K562 (cell line): ENCODE data around the gene TPD52L2. TPM values are rescaled to one million over a fixed set of nuclear protein-coding genes. Genes with fewer than 3 reads are reported as not detected.

Experiments used
- ATAC-seq: fragments of 200-7000 bp; cut with Tn5 transposase; 3 replicates; pipeline ENCODE4 v1.9.1; 2020; ENCODE audit warnings: moderate library complexity
- BruUV-seq: library from RNA; stranded (reverse); fragments of 400-500 nt; replicated peaks from 2 replicates; lab custom pipeline; 2021; lab: Mats Ljungman, UMichigan
- CTCF ChIA-PET: fragments of 300-600 bp; formaldehyde crosslinking; extraction: SDS; loops from one replicate; lab custom pipeline; 2021; ENCODE audit warnings: low intra/inter-chr PET ratio; lab: Yijun Ruan, JAX
- POLR2A ChIA-PET: fragments of 300-600, 350-650 bp; sonication (Branson Sonifier 250); formaldehyde crosslinking; extraction: SDS; loops from one replicate; lab custom pipeline; 2021; ENCODE audit warnings: antibody characterized with exemption, inconsistent platforms; lab: Yijun Ruan, JAX
- DNase-seq, 4 experiments: peaks; one replicate each; pipeline versions ENCODE4 v3.0.0 to v3.0.0-alpha.2; 2011 to 2018; ENCODE audit warnings: low spot score in 3 of 4, mixed read lengths in 3 of 4; ENCODE audit errors: extremely low read depth in 1 of 4
- FAIRE-seq: peaks from 2 replicates; lab custom pipeline; 2011; peaks lifted over from hg19 to GRCh38; lab: Jason Lieb, UNC
- H2AFZ ChIP-seq: 2 replicates; pipeline ENCODE4 v1.6.0; 2011; ENCODE audit warnings: low read depth, low read length, control low read depth, inconsistent platforms
- H3K27ac ChIP-seq: fragments of 200-600 bp; 3 replicates; pipeline ENCODE4 v1.8.0; 2011; ENCODE audit warnings: low read depth, mild to moderate bottlenecking, control low read depth, inconsistent platforms, low read length, moderate library complexity, mixed read lengths; ENCODE audit errors: extremely low read depth
- H3K27me3 ChIP-seq, 2 experiments: fragments of 300-600 bp in 1 of 2; 2 replicates in 1 of 2; 3 replicates in 1 of 2; pipeline versions ENCODE4 v1.6.0 to v1.8.0; 2011; ENCODE audit warnings: inconsistent platforms in 2 of 2, low read length in 2 of 2, mild to moderate bottlenecking in 1 of 2, mixed read lengths in 1 of 2, moderate library complexity in 1 of 2; ENCODE audit not compliant: control insufficient read depth in 2 of 2, insufficient read depth in 2 of 2
- H3K36me3 ChIP-seq: fragments of 300-600 bp; 3 replicates; pipeline ENCODE4 v1.8.0; 2011; ENCODE audit warnings: mild to moderate bottlenecking, low read length, inconsistent platforms; ENCODE audit not compliant: control insufficient read depth, insufficient read depth
- H3K4me1 ChIP-seq, 2 experiments: fragments of 200-600 bp in 1 of 2; replicated peaks in 1 of 2; 2 replicates in 1 of 2; 3 replicates in 1 of 2; pipeline versions ENCODE4 v1.5.1 to v1.8.0; 2011; ENCODE audit warnings: inconsistent platforms in 2 of 2, low read length in 2 of 2, mild to moderate bottlenecking in 1 of 2, mixed read lengths in 1 of 2, moderate library complexity in 1 of 2; ENCODE audit not compliant: control insufficient read depth in 2 of 2, insufficient read depth in 2 of 2
- H3K4me2 ChIP-seq: 2 replicates; pipeline ENCODE4 v1.6.1; 2011; ENCODE audit warnings: low read length, control low read depth, inconsistent platforms, mixed read lengths; ENCODE audit not compliant: insufficient read depth
- H3K4me3 ChIP-seq: fragments of 200-600 bp; sonication (generic), shearing (Covaris generic); 2 replicates; pipeline ENCODE4 v1.5.1; 2016; ENCODE audit warnings: control low read depth, inconsistent platforms
- H3K79me2 ChIP-seq: fragments of 200-600 bp; 3 replicates; pipeline ENCODE4 v1.8.0; 2011; ENCODE audit warnings: low read length, inconsistent platforms; ENCODE audit not compliant: control insufficient read depth, insufficient read depth
- H3K9ac ChIP-seq, 2 experiments: 2 replicates each; pipeline versions ENCODE4 v1.6.0 to v1.6.1; 2011; ENCODE audit warnings: low read depth in 2 of 2, low read length in 2 of 2, control low read depth in 1 of 2, inconsistent platforms in 1 of 2, mild to moderate bottlenecking in 1 of 2, mixed read lengths in 1 of 2; ENCODE audit not compliant: insufficient read depth in 1 of 2
- H3K9me1 ChIP-seq: one replicate; pipeline ENCODE4 v1.6.0; 2011; ENCODE audit warnings: inconsistent platforms, mild to moderate bottlenecking, low read length, moderate library complexity; ENCODE audit not compliant: control insufficient read depth, insufficient read depth
- H3K9me3 ChIP-seq: replicated peaks from 2 replicates; pipeline ENCODE4 v1.5.1; 2011; ENCODE audit warnings: low read depth, low read length, inconsistent platforms; ENCODE audit not compliant: control insufficient read depth, insufficient read depth
- H4K20me1 ChIP-seq: replicated peaks from 2 replicates; pipeline ENCODE4 v1.6.1; 2011; ENCODE audit warnings: low read length, inconsistent platforms, mixed read lengths; ENCODE audit not compliant: control insufficient read depth, insufficient read depth
- BMI1 ChIP-seq: fragments of 150-350 bp; IDR thresholded peaks from 2 replicates; pipeline ENCODE4 v1.6.1; 2014; ENCODE audit warnings: low read length
- CHD1 ChIP-seq: fragments of 200-600 bp; sonication (generic); IDR thresholded peaks from one replicate; pipeline ENCODE4 v1.6.1; 2012; ENCODE audit warnings: mild to moderate bottlenecking, moderate library complexity, low read length, inconsistent platforms
- EZH2 ChIP-seq: IDR thresholded peaks from 2 replicates; pipeline ENCODE4 v1.6.1; 2012; ENCODE audit warnings: low read depth, mild to moderate bottlenecking, inconsistent platforms, low read length, borderline replicate concordance
- KDM5B ChIP-seq: fragments of 200-600 bp; sonication (generic); IDR thresholded peaks from 2 replicates; pipeline ENCODE4 v1.6.1; 2012; ENCODE audit warnings: low read depth, mild to moderate bottlenecking, moderate library complexity, low read length, control low read depth, inconsistent platforms; ENCODE audit not compliant: insufficient replicate concordance
- MBD1 ChIP-seq: fragments of 250-450 bp; sonication (Bioruptor Pico); IDR thresholded peaks from 2 replicates; pipeline ENCODE4 v1.8.0; 2022; ENCODE audit warnings: inconsistent platforms
- NFIX ChIP-seq: fragments of 250-450 bp; sonication (Bioruptor Pico); IDR thresholded peaks from 2 replicates; pipeline ENCODE4 v1.4.0; 2020; ENCODE audit warnings: low read depth, mild to moderate bottlenecking, moderate library complexity
- PHF8 ChIP-seq: fragments of 200-600 bp; sonication (generic); IDR thresholded peaks from 2 replicates; pipeline ENCODE4 v1.6.1; 2012; ENCODE audit warnings: mixed run types, mild to moderate bottlenecking, inconsistent platforms, low read length, moderate library complexity, borderline replicate concordance
- SOX6 ChIP-seq: fragments of 450-650 bp; IDR thresholded peaks from 2 replicates; pipeline ENCODE4 v1.6.1; 2014; ENCODE audit warnings: mild to moderate bottlenecking
- ZBTB7A ChIP-seq: IDR thresholded peaks from 2 replicates; pipeline ENCODE4 v1.6.1; 2011; ENCODE audit warnings: low read depth, mild to moderate bottlenecking, low read length, moderate library complexity, borderline replicate concordance; ENCODE audit not compliant: control insufficient read depth
- ZBTB8A ChIP-seq: fragments of 450-650 bp; IDR thresholded peaks from 2 replicates; pipeline ENCODE4 v1.6.1; 2018; ENCODE audit warnings: mild to moderate bottlenecking, moderate library complexity; ENCODE audit not compliant: partially characterized antibody
- ZSCAN29 ChIP-seq: fragments of 450-650 bp; IDR thresholded peaks from 2 replicates; pipeline ENCODE4 v1.6.1; 2017
- WGBS: fragments of 100-300 bp; shearing (Covaris generic); methylation state at CpG from one replicate; pipeline ENCODE4 v1.1.6; 2016; ENCODE audit warnings: low coverage, mixed read lengths; ENCODE audit not compliant: insufficient coverage; ENCODE audit errors: missing lambda C conversion rate; 5-methylcytosine and 5-hydroxymethylcytosine counted together
- in situ Hi-C: fragments of 300-500 bp; cut with MboI; formaldehyde crosslinking; loops from 4 replicates; pipeline ENCODE4 v1.15.0; 2018; ENCODE audit warnings: inconsistent platforms, mixed read lengths
- intact Hi-C: fragments of 100-400 bp; cut with micrococcal nuclease; formaldehyde crosslinking; loops from 2 replicates; pipeline ENCODE4 v1.14.2; 2022
- polyA plus RNA-seq, 8 experiments: library from polyadenylated mRNA; depleted of rRNA in 4 of 8; stranded (reverse) in 5 of 8; unstranded in 3 of 8; fragments of >200 nt; fragmentation: Nextera tagmentation in 2 of 8; fragmentation: Illumina TruSeq in 1 of 8; extraction: Ambion mirVana in 2 of 8; extraction: Trizol in 1 of 8; gene quantifications; 2 replicates each; pipeline versions ENCODE4 v1.2.1 to v1.2.3, GENCODE V29; 2011 to 2014; ENCODE audit warnings: inconsistent platforms in 1 of 8, missing spikeins in 1 of 8
- total RNA-seq, 7 experiments: library from RNA; depleted of rRNA in 6 of 7; stranded (reverse); fragments of >200 nt in 6 of 7; fragmentation: Illumina TruSeq in 2 of 7; extraction: Trizol in 2 of 7; gene quantifications; 2 replicates each; pipeline versions ENCODE4 v1.2.1 to v1.2.3, GENCODE V29; 2011 to 2021; ENCODE audit warnings: low replicate concordance in 1 of 7

The TPD52L2 gene
- total and polyA plus RNA-seq, 9 of the 15 experiments (the other 6 are each of a cell fraction or from before 2014, with no cell fraction given): 1.9 to 117 (median 74.6) TPM

GRCh38 chr20:63829603-63829944 lies 35.5 kb upstream of the TPD52L2 start:
- intact Hi-C loops (no loop called here), in situ Hi-C loops (no loop called here)
- ChIA-PET POLR2A (no interaction called here), CTCF (no interaction called here)
- DNase-seq (no peak), FAIRE-seq (no peak), ATAC-seq (no peak)
- H3K27ac ChIP-seq: no peak overlapping the region
- 49% methylated on average over 10 of the region's 10 CpGs for WGBS
- no peaks in the 10 kb centered on the region for H3K36me3 ChIP-seq
- no peaks in the 10 kb centered on the region for H3K9me3 ChIP-seq
- peaks cover 12 to 28% of the 10 kb centered on the region in 2 experiments; a peak in 4 of 5 replicates for H3K27me3 ChIP-seq
- H3K4me3 ChIP-seq: no peak overlapping the region; the same call in 1 of the 2 replicates
- H3K4me1 ChIP-seq: peaks cover 10 to 55% of the 10 kb centered on the region in 2 experiments
- H3K9ac ChIP-seq: no peak overlapping the region
- TF ChIP-seq ZBTB8A (no peak), KDM5B (peak; percentile 11)
- no TSS peak for BruUV-seq
- 0 out of 2 replicates have a peak, but pooled peaks cover 10% of the 10 kb centered on the region for H4K20me1 ChIP-seq
- H2AFZ ChIP-seq: no peak overlapping the region
- H3K9me1 ChIP-seq: no peaks in the 10 kb centered on the region
- no peaks in the 10 kb centered on the region for H3K79me2 ChIP-seq
- 0 out of 2 replicates have a peak overlapping the region, but pooled peaks have one; percentile 55 for H3K4me2 ChIP-seq

GRCh38 chr20:63829945-63830835 lies 34.9 kb upstream of the TPD52L2 start:
- CTCF ChIA-PET: no interaction called here
- peak; percentile 40; the same call in 1 of the 2 replicates for TF ChIP-seq BMI1
- TF ChIP-seq CHD1: no peak
- TF ChIP-seq NFIX (CRISPR knock-in tag): no peak
- peak; percentile 4; the same call in 1 of the 2 replicates for TF ChIP-seq PHF8
- TF ChIP-seq ZBTB7A: peak; percentile 94
- TF ChIP-seq ZSCAN29: no peak
- TF ChIP-seq SOX6: peak; percentile 40; the same call in 1 of the 2 replicates
- TF ChIP-seq MBD1 (CRISPR knock-in tag): peak; percentile 80; the same call in 1 of the 2 replicates
- TF ChIP-seq EZH2: 0 out of 2 replicates have a peak, but pooled peaks have one; percentile 63

More at GRCh38 chr20:63829945-63830835, 34.9 kb upstream of the TPD52L2 start:
- Histone ChIP-seq H3K27me3 (peaks cover 12 to 28% of the 10 kb centered on the region in 2 experiments; a peak in 4 of 5 replicates), H3K9me1 (no peaks in the 10 kb centered on the region), H3K4me1 (peaks cover 12 to 61% of the 10 kb centered on the region in 2 experiments), H3K4me3 (peak overlapping the region; percentile 55), H3K36me3 (no peaks in the 10 kb centered on the region), H3K9ac (peak overlapping the region in 1 of 2 experiments; percentile 79; a peak in 2 of 4 replicates), H3K4me2 (peak overlapping the region; percentile 55), H2AFZ (no peak overlapping the region), H4K20me1 (0 out of 2 replicates have a peak, but pooled peaks cover 10% of the 10 kb centered on the region), H3K79me2 (no peaks in the 10 kb centered on the region), H3K9me3 (no peaks in the 10 kb centered on the region), H3K27ac (no peak overlapping the region)
- BruUV-seq: no TSS peak
- ATAC-seq (no peak), FAIRE-seq (peak; percentile 37), DNase-seq (no peak)
- POLR2A ChIA-PET: no interaction called here
- WGBS: 12% methylated on average over 45 of the region's 99 CpGs
- in situ Hi-C loops (no loop called here), intact Hi-C loops (no loop called here)
